ENCODE results near the gene SLCO2A1.

The SLCO2A1 gene

GRCh38 chr3:134002306-134002705 lies 27.4 kb downstream of the SLCO2A1 start:
- no peak for DNase-seq (ENCODE audit: low read depth in 1 of 2, low spot score in 1 of 2)

DNA sequence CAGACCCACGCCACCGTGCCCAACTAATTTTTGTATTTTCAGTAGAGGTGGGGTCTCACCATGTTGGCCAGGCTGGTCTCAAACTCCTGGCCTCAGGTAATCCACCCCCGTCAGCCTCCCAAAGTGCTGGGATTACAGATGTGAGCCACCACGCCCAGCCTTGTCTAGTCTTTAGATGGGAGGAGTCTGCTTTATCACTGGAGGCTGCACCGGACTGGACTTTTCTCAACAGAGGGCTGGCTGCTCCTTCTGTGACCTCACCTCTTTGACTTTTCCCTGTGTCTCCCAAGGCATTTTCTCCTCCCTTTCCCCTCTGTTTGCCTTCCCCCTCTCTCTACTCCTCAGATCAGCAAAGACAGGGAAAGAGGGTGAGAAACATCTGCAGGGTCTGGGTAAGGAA lies 28.5 kb downstream of the SLCO2A1 start:
- DNase-seq (ENCODE audit: low read depth in 1 of 2, low spot score in 1 of 2): no peak

DNA sequence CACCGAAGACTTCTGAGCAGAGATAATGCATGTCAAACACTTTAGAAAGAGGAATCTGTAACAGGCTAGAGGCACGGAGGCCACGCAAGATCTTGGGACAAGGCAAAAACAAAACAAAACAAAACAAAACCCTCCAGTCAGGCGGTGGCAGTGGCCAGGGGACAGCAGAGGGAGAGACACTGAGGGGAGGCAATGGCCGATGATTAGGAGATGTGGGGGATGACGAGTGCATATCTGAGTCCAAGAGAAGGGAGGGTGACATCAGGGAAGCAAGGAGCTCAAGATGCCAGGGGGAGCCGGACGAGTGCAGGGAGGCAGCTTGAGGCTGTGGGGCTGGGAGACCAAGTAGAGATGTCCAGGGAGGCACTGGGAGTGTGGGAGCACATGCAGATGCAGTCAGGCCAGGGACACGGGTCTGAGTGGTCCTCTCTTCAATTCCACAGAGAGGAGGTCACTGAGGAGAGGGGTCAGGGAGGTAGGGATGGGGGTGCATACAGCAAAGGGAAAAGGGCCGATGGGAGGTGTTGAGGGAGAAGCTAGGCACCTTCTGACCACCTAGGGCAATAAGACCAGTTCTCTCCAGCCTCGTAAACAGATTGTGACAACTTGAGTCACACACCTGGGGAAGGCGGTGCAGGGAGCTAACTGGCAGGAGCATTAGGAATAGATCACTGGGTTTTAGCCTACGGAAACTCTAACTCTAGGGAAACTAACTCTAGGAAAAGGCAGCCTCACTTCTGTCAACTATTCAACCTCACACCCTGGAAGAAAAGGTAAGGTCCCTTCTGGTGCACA lies 29.6 kb downstream of the SLCO2A1 start:
- DNase-seq (ENCODE audit: low read depth in 1 of 2, low spot score in 1 of 2): no peak

GRCh38 chr3:133998691-133999241 lies 31.0 kb downstream of the SLCO2A1 start:
- no peak for DNase-seq (ENCODE audit: low read depth in 1 of 2, low spot score in 1 of 2)

- DNase-seq (ENCODE audit: low read depth in 1 of 2, low spot score in 1 of 2): no peak
Measured at GRCh38 chr3:133997871-133998635, 31.7 kb downstream of the SLCO2A1 start.

DNA sequence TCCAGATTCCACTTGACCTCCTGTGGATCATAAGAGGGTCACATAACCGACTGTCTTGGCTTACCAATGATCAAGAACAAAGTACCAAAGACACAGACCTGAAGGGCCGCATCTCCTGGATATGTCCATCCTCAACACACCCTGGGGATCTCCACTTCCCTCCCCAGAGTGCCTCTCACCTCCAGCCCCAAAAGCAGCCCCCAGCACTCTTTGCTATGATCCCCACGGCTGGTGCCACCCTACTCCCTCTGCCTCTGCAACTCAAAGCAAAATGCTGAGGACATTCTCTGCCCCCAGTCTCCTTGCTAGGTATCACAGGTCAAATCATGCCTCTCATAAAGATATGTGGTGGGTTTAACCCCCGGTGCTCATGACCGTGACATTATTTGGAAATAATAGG lies 32.7 kb downstream of the SLCO2A1 start:
- no peak for DNase-seq (ENCODE audit: low read depth in 1 of 2, low spot score in 1 of 2)

- DNase-seq (ENCODE audit: low read depth in 1 of 2, low spot score in 1 of 2): no peak
Measured at GRCh38 chr3:133996251-133996661, 33.5 kb downstream of the SLCO2A1 start.

GRCh38 chr3:133995264-133995663 lies 34.5 kb downstream of the SLCO2A1 start:
- DNase-seq (ENCODE audit: low read depth in 1 of 2, low spot score in 1 of 2): no peak

DNA sequence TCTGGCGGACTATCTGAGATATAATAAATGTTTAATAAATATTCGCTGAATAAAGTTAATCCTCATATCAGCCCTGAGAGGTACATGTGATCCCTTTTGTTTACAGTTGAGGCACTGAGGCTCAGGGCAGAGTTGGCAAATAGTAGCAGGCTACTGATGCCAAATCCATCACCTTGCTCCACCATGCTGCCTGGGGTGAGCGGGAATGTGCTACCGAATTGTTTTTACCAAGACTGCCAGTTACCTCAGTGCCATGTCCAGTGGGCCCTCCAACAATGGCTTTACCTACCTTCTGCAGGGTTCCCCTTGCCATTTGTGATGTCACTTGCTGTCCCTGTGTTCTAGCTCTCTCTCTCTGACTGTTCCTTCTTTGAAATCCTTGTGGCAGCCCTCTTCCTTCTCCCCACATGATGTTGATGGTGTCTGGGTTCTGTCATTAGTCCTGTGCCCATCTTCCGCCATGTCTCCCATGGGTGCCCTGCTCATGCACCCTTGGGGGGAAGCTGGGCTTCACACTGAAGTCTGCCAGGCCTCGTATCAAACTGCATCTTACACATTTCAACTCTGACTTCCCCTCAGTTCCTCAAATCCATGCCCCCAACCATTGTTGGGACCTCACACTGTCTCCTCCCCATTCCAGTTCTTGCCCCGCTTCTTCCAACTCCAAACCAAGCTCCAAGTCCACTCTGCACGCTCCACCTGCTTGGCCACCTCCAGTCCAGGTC lies 35.4 kb downstream of the SLCO2A1 start:
- DNase-seq (ENCODE audit: low read depth in 1 of 2, low spot score in 1 of 2): no peak

- DNase-seq (ENCODE audit: low read depth in 1 of 2, low spot score in 1 of 2): no peak
Measured at GRCh38 chr3:133992951-133993620, 36.6 kb downstream of the SLCO2A1 start.

DNA sequence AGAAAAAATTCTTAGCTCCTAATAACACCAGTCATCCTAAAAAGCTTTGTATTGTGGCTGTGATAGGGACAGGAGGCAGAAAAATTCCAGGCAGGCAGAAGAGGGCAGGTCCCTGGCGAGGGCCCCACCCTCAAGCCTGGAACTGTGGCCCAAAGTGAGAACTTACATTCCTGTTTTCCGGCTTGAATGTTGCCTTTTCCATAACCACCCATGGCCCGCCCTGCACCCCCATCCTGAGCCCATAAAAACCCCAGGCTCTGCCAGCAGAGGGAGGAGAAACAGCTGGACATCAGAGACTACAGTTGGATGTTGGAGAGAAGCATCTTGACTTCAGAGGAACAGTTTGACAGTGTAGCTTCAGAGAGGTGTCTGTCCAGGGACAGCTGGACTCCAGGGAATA lies 37.3 kb downstream of the SLCO2A1 start:
- DNase-seq (ENCODE audit: low read depth in 1 of 2, low spot score in 1 of 2): no peak

DNA sequence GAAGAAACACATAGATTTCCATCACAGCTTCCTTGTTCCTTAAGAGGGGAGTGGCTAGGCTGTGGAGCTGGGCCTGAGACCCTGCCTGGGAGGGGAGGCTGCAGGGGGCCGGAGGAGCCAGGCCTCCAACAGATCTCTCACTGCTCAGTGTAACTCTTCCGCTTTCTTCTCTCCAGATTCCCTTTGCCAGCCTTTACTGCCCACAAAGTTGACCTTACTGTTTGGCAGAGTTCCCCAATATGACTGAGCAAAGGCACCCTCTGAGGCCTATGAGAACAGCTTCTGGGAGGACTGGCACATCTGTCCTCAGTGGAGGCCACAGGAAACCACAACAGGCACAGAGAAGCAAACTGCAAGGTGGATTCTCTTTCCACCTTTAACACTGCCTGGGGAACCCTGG lies 38.1 kb downstream of the SLCO2A1 start:
- no peak for DNase-seq (ENCODE audit: low read depth in 1 of 2, low spot score in 1 of 2)

DNA sequence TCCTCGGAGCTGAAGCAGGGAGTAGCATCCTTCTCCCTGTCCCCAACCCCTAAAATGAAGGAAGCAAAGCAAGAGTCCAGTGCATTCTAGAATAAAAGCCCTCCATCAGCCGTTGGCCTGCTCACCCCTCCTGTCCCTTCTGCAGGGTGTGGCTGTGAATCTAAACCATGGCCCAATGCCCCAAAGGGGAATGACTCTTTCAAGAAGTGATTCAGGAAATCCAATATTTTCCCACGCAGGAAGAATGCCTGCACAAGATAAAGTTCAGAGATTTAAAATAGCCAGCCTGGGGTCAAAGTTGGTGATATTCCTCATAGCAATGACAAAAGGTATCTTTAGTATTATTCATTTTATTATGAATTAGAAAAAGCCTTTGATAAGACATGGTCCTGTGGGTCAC lies 38.5 kb downstream of the SLCO2A1 start:
- DNase-seq (ENCODE audit: low read depth in 1 of 2, low spot score in 1 of 2): no peak

DNA sequence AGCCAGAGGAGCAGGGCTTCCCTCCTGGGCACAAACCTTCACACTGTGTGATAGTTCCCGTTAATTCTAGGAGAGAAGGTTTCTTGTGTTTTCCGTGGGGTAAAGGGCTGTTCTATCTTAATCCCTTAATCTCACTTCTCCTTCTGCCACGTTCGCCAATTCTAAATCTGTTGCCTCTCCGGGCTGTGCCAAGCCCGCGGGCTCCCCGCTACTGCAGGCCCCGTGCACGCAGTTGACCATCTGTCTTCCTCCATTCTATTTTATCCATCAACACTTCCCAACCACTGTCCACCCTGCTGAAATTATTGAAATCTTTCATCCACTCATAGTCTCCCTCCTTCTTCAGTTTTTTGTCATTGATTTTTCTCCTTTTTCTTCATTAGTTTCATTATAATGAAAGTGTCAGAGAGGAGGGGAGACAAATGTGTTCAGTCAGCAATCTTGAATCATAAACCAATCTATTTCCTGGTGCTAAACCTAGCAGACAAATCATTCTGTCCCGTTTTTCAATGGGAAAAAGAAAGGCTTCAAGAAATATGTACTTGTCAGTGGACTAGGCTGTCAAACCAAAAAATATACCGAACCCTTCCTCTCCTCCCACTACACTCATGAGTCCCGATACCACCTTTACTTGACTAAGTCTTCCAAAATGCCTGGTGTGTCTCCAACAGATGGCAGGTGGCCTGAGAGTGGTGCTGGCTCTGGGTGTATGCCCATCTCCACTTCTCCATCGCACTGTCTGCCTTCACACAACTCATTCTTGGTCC lies 39.6 kb downstream of the SLCO2A1 start:
- DNase-seq (ENCODE audit: low read depth in 1 of 2, low spot score in 1 of 2): no peak

GRCh38 chr3:133988631-133989161 lies 41.0 kb downstream of the SLCO2A1 start:
- DNase-seq (ENCODE audit: low read depth in 1 of 2, low spot score in 1 of 2): no peak

DNA sequence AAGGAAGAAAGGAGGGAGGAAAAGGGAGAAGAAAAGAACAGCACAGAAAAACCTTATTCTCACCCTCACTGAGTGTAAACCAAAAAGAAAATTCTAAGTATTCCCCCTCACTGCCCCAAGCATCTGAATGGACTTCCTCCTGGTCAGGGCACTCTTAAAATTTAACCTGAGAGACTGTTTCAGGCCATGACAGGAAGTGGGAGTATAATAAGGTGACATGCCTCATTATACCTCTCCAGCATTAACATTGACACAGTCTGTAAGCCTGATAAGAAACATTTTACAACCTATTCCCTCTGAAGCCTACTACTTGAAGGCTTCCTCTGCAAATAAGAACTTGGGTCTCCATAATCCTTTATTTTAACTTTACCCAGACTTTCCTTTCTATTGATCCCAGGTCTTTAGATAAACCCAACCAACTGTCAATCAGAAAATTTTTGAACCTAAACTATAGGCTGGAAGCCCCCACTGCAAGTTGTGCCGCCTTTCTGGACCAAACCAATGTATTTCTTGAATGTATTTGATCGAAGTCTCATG lies 41.7 kb downstream of the SLCO2A1 start:
- no peak for DNase-seq (ENCODE audit: low read depth in 1 of 2, low spot score in 1 of 2)

DNA sequence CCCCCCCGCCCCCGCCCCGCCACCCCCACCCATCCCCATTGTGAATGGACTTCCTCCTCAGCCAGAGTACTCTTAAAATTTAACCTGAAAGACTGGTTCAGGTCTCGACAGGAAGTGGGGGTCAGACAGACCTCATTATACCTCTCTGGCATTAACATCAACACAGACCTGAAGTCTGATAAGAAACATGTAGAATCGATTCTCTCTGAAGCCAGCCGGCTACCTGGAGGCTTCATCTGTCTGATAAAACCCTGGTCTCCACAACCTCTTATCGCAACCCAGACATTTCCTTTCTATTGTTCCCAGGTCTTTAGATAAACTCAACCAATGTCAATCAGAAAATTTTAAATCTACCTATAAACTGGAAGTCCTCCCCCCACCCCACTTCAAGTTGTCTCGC lies 42.6 kb downstream of the SLCO2A1 start:
- no peak for DNase-seq (ENCODE audit: low read depth in 1 of 2, low spot score in 1 of 2)

- DNase-seq (ENCODE audit: low read depth in 1 of 2, low spot score in 1 of 2): no peak
Measured at GRCh38 chr3:133986311-133986710, 43.4 kb downstream of the SLCO2A1 start.

- DNase-seq (ENCODE audit: low read depth in 1 of 2, low spot score in 1 of 2): no peak
Measured at GRCh38 chr3:133984975-133985374, 44.8 kb downstream of the SLCO2A1 start.

Data from activated CD4-positive, alpha-beta T cell treated with anti-CD3 and anti-CD28 coated beads, Interleukin-2, amount 50 U/mL, for 24 hours (primary cell).